DOHH2 (cell line): ENCODE measurements around the gene CASQ1.

ENCODE experiments used
- H3F3A ChIP-seq: fragments of 200-600 bp; sonication (generic), shearing (Covaris generic); 2 replicates; pipeline ENCODE4 v1.6.0; 2016; ENCODE audit warnings: antibody characterized with exemption, mild to moderate bottlenecking; ENCODE audit not compliant: control insufficient read depth, insufficient read depth
- H3K27ac ChIP-seq: fragments of 200-600 bp; sonication (generic); 2 replicates; pipeline ENCODE4 v1.5.1; 2014; ENCODE audit warnings: low read depth, mild to moderate bottlenecking, low read length, moderate library complexity
- H3K27me3 ChIP-seq: fragments of 200-600 bp; sonication (generic); 2 replicates; pipeline ENCODE4 v1.6.1; 2014; ENCODE audit warnings: mild to moderate bottlenecking, low read length, mixed read lengths; ENCODE audit not compliant: control insufficient read depth
- H3K36me3 ChIP-seq: fragments of 200-600 bp; sonication (generic); 2 replicates; pipeline ENCODE4 v1.6.1; 2014; ENCODE audit warnings: mild to moderate bottlenecking, low read length, moderate library complexity, mixed read lengths; ENCODE audit not compliant: control insufficient read depth
- H3K4me1 ChIP-seq: fragments of 200-600 bp; sonication (generic); 2 replicates; pipeline ENCODE4 v1.6.1; 2014; ENCODE audit warnings: mild to moderate bottlenecking, low read length, mixed read lengths; ENCODE audit not compliant: control insufficient read depth
- H3K4me2 ChIP-seq: fragments of 200-600 bp; sonication (generic); 2 replicates; pipeline ENCODE4 v1.6.0; 2014; ENCODE audit warnings: mild to moderate bottlenecking, low read length, moderate library complexity
- H3K4me3 ChIP-seq: fragments of 200-600 bp; sonication (generic); 2 replicates; pipeline ENCODE4 v1.5.1; 2014; ENCODE audit warnings: mild to moderate bottlenecking, low read length, mixed read lengths
- H3K79me2 ChIP-seq: fragments of 200-600 bp; sonication (generic); 2 replicates; pipeline ENCODE4 v1.6.1; 2014; ENCODE audit warnings: mild to moderate bottlenecking, low read length, mixed read lengths; ENCODE audit not compliant: control insufficient read depth
- H3K9me2 ChIP-seq: fragments of 200-600 bp; sonication (generic); replicated peaks from 2 replicates; pipeline ENCODE4 v1.6.1; 2014; ENCODE audit warnings: mild to moderate bottlenecking, low read length, mixed read lengths; ENCODE audit not compliant: control insufficient read depth
- H3K9me3 ChIP-seq: fragments of 200-600 bp; sonication (generic); 2 replicates; pipeline ENCODE4 v1.6.1; 2014; ENCODE audit warnings: antibody characterized with exemption, low read length, mixed read lengths; ENCODE audit not compliant: control insufficient read depth, insufficient read depth
- H4K20me1 ChIP-seq: fragments of 200-600 bp; sonication (generic); 2 replicates; pipeline ENCODE4 v1.6.0; 2014; ENCODE audit warnings: low read depth, mild to moderate bottlenecking, antibody characterized with exemption, low read length, moderate library complexity; ENCODE audit not compliant: control insufficient read depth, insufficient read depth
- EZH2phosphoT487 ChIP-seq: fragments of 200-600 bp; sonication (generic); IDR thresholded peaks from 2 replicates; pipeline ENCODE4 v1.6.1; 2017; ENCODE audit warnings: borderline replicate concordance, mild to moderate bottlenecking, antibody characterized with exemption, low read length, moderate library complexity, mixed read lengths
- TF ChIP-seq, protein P1 (sequence below): fragments of 200-600 bp; sonication (generic); IDR thresholded peaks from one replicate; pipeline ENCODE4 v1.5.1; 2014; ENCODE audit warnings: antibody characterized with exemption, mild to moderate bottlenecking, low read depth, low read length; ENCODE audit not compliant: poor library complexity, severe bottlenecking

CASQ1 gene

DNA sequence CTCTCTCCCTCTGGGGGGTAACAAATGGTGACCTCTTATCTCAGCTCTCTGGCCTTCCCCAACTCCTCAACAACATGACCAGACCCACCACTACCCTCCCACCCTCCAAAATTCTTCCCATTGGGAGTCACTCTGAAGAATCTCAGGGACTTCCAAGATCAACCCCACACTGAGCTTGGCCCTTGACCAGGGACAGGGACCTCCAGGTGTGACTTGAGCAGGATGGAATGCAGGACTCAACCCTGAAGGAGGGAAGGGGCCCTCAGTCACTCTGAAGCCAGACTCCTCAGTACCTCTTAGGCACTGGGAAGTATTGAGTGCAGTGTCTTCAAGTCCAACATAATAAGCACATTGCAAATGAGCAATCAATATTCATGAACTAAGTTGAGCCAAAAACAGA lies 1.9 kb downstream of the CASQ1 start:
- Histone ChIP-seq H3K79me2 (no peaks in the 10 kb centered on the region), H3K9me3 (no peaks in the 10 kb centered on the region), H3K27ac (no peak overlapping the region), H3K27me3 (no peaks in the 10 kb centered on the region; the same call in 1 of the 2 replicates), H3F3A (no peaks in the 10 kb centered on the region), H4K20me1 (no peaks in the 10 kb centered on the region), H3K9me2 (no peaks in the 10 kb centered on the region), H3K4me1 (peaks cover 5% of the 10 kb centered on the region), H3K4me2 (no peak overlapping the region), H3K36me3 (no peaks in the 10 kb centered on the region), H3K4me3 (no peak overlapping the region)
- TF ChIP-seq, protein P1, sequence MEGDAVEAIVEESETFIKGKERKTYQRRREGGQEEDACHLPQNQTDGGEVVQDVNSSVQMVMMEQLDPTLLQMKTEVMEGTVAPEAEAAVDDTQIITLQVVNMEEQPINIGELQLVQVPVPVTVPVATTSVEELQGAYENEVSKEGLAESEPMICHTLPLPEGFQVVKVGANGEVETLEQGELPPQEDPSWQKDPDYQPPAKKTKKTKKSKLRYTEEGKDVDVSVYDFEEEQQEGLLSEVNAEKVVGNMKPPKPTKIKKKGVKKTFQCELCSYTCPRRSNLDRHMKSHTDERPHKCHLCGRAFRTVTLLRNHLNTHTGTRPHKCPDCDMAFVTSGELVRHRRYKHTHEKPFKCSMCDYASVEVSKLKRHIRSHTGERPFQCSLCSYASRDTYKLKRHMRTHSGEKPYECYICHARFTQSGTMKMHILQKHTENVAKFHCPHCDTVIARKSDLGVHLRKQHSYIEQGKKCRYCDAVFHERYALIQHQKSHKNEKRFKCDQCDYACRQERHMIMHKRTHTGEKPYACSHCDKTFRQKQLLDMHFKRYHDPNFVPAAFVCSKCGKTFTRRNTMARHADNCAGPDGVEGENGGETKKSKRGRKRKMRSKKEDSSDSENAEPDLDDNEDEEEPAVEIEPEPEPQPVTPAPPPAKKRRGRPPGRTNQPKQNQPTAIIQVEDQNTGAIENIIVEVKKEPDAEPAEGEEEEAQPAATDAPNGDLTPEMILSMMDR, result no peak
- no peak for TF ChIP-seq EZH2phosphoT487

DNA sequence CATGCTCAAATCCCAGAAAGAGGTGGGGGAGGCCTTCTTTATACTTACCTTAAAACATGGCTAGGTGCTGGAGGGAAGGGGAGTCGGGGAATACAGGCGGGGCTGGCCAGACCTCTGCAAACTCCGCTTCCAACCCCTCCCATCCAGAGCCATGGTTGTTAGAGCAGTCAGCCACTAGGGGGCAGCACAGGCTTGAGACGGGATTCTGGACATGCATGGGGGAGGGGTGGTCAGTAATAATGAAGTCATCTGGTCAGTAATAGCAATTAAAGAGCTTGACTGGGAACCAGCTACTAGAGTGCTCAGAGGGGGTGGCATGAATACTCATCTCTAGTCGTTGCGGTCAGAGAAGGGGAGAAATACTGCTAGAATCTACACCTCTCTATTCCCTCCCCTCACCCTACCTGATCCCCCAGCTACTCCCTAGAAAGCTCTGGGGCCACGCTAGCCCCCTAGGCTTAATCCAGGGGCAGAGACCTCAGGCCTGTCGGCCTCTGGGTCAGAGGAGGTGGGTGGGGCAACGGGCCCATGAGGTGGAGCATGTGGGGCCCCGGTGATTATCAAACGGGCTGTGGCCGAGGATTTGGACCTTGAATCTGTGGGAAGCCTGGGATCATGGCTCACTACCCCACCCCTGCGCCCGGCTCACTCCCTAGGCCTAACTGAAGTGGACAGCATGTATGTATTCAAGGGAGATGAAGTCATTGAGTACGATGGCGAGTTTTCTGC lies 2.9 kb downstream of the CASQ1 start:
- Histone ChIP-seq H3K9me3 (no peaks in the 10 kb centered on the region), H3K4me1 (peaks cover 5% of the 10 kb centered on the region), H3K79me2 (no peaks in the 10 kb centered on the region), H4K20me1 (no peaks in the 10 kb centered on the region), H3K4me3 (no peak overlapping the region), H3K36me3 (no peaks in the 10 kb centered on the region), H3K27me3 (no peaks in the 10 kb centered on the region; the same call in 1 of the 2 replicates), H3K27ac (no peak overlapping the region), H3F3A (no peaks in the 10 kb centered on the region), H3K4me2 (no peak overlapping the region), H3K9me2 (no peaks in the 10 kb centered on the region)
- no peak for TF ChIP-seq EZH2phosphoT487
- TF ChIP-seq, protein P1, result peak; percentile 98

DNA sequence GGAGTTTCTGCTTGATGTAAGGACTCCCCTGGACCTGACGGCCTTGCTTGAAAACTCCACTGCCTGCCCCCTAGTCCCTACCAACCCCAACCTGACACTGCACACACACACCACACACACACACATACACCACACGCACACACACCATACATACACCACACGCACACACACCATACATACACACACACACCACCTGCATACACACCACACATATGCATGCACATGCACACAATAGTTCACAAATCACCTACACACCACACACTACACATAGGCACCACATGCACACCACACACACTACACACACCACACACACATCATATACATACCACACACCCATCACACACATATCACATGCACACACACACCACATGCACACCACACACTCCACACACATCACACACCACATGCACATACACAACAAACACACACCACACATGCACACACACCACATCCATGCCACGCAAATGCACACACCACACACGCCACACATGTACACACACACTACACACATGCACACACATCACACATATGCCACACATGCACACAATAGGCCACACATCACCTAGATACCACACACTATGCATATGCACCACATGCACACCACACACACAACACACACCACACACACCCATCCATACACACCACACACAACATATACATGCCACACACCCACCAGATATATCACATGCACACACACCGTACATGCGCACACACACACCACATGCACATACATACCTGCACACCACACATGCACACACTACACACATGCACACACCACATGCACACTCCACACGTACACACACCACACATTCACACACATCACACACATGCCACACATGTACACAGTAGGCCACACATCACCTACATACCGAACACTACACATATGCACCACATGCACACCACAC lies 3.7 kb downstream of the CASQ1 start:
- Histone ChIP-seq H3K36me3 (no peaks in the 10 kb centered on the region), H3K27ac (no peak overlapping the region), H3F3A (no peaks in the 10 kb centered on the region), H3K9me2 (no peaks in the 10 kb centered on the region), H3K79me2 (no peaks in the 10 kb centered on the region), H3K4me2 (no peak overlapping the region), H4K20me1 (no peaks in the 10 kb centered on the region), H3K9me3 (no peaks in the 10 kb centered on the region), H3K4me1 (peaks cover 5% of the 10 kb centered on the region), H3K27me3 (no peaks in the 10 kb centered on the region; the same call in 1 of the 2 replicates), H3K4me3 (no peak overlapping the region)
- TF ChIP-seq EZH2phosphoT487, result no peak
- TF ChIP-seq, protein P1, result no peak
